AG09309 (cell line): ENCODE measurements around the gene CCDC137.

Experiments used
- DNase-seq: peaks from one replicate; pipeline ENCODE4 v3.0.0-alpha.2; 2010; ENCODE audit warnings: low read depth
- H3K4me3 ChIP-seq: 2 replicates; pipeline ENCODE4 v1.5.1; 2011; ENCODE audit warnings: mild to moderate bottlenecking, low read depth, low read length, moderate library complexity; ENCODE audit not compliant: control insufficient read depth
- TF ChIP-seq, protein P1 (sequence below): IDR thresholded peaks from 2 replicates; pipeline ENCODE4 v1.5.1; 2011; ENCODE audit warnings: mild to moderate bottlenecking, low read depth, low read length, inconsistent platforms; ENCODE audit not compliant: insufficient read depth, control insufficient read depth; ENCODE audit errors: missing control alignments

Gene CCDC137

DNA sequence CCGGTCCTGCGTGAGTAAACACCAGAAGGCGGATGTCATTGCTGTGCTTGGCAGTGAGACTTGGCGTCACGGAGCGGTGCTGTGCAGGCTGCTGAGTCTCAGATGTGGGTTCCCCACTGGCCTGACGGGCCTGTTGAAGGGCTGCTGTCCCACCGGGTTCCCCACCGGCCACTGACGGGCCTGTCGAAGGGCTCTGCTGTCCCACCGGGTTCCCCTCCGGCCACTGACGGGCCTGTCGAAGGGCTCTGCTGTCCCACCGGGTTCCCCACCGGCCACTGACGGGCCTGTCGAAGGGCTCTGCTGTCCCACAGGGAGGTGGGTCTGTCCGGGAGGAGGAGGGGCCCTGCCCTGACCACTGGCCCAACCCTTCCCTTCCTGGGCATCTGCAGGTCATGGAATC, 20.1 kb downstream of the CCDC137 start:
- TF ChIP-seq, protein P1, sequence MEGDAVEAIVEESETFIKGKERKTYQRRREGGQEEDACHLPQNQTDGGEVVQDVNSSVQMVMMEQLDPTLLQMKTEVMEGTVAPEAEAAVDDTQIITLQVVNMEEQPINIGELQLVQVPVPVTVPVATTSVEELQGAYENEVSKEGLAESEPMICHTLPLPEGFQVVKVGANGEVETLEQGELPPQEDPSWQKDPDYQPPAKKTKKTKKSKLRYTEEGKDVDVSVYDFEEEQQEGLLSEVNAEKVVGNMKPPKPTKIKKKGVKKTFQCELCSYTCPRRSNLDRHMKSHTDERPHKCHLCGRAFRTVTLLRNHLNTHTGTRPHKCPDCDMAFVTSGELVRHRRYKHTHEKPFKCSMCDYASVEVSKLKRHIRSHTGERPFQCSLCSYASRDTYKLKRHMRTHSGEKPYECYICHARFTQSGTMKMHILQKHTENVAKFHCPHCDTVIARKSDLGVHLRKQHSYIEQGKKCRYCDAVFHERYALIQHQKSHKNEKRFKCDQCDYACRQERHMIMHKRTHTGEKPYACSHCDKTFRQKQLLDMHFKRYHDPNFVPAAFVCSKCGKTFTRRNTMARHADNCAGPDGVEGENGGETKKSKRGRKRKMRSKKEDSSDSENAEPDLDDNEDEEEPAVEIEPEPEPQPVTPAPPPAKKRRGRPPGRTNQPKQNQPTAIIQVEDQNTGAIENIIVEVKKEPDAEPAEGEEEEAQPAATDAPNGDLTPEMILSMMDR: no peak
- H3K4me3 ChIP-seq: no peak overlapping the region
- DNase-seq: no peak

DNA sequence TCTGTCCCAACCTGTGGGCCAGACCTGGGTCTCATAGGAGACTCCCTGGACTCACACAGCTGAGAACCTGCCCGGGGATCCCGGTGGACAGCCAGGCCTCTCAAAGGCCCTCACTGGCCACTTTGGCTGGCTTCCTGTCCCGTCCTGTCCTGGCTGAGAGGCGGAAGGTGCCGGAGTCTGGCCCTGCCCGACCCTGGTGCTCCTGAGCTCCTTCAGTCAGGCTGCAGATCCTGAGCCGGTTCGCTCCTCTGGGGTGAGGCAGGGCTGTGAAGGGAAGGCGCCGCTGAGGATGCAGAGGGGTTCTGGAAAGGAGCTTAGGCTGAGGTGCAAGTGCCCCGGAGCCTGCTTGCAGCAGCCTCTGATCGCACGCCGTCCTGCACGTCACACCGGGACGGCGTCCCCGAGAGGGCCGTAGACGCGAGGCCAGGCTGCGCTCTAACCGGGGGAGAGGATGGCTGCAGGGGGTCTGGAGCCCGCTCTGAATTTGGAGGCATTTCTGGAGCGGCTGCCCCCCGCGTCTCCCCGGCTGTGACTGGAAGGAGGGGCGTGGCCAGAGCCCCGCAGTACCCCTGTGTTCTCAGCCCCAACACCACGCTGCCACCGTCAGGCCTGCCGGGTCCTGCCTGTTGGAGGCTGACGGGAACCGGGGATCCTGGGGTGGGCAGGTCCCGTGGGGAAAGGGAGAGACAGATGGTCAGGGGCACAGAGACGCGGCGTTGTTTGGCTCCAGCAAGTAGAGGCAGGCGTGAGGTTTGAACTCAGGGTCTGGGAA, 21.4 kb downstream of the CCDC137 start:
- H3K4me3 ChIP-seq: no peak overlapping the region
- TF ChIP-seq, protein P1: no peak
- no peak for DNase-seq

DNA sequence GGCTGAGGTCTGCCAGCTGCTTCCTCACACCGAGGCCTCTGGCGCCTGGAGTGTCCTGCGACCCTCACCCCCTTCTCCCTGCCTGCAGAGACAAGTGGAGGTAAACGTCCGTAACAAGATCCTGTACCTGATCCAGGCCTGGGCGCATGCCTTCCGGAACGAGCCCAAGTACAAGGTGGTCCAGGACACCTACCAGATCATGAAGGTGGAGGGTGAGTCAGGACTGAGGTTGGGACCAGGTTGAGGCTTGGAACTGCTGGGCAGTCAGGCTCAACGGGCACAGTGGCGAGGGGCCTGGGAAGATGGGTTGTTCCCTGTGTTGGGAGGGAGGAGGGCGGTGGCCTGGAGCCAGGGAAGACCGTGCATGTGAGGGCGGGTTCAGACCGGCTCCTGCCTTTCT, 22.1 kb downstream of the CCDC137 start:
- no peak for DNase-seq
- TF ChIP-seq, protein P1: no peak
- no peak overlapping the region for H3K4me3 ChIP-seq

DNA sequence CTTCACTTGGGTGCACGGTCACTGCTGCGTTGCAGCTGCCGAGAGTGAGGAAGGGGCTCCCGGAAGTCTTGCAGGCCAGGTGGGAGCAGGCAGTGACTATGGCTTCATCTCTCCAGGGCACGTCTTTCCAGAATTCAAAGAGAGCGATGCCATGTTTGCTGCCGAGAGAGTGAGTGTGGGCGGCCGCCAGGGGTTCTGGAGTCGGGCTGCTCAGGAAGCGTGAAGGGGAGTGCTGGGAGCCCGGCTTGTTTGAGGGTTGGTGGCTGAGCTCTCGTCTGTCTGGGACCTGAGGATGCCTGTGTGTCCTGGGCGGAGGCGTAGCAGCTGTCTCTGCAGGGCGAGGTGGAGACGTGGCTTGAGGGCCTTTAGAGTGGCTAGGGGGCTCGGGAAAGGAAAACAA, 23.5 kb downstream of the CCDC137 start:
- H3K4me3 ChIP-seq: no peak overlapping the region
- TF ChIP-seq, protein P1: no peak
- no peak for DNase-seq

DNA sequence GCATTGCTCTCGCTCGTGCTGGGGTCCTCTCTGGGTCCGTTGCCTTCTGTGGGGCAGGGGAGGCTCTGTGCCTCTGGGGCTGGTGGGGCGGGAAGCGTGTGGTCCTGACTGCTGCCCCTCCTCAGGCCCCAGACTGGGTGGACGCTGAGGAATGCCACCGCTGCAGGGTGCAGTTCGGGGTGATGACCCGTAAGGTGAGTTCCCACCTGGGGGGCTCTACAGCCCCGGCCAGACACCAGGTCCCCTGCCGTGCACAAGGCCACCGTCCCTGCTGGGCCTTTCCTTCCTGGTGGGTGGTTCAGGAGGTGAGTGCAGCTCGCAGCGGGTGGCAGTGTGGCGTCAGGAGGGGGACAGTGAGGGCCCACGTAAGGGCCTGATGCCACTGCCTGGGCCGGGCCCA, 24.0 kb downstream of the CCDC137 start:
- DNase-seq: no peak
- TF ChIP-seq, protein P1: no peak
- no peak overlapping the region for H3K4me3 ChIP-seq

- H3K4me3 ChIP-seq: no peak overlapping the region
- TF ChIP-seq, protein P1: no peak
- no peak for DNase-seq
These were observed 24.7 kb downstream of the CCDC137 start for GRCh38 chr17:81691196-81691595.
